GM20000 (cell line): ENCODE results near the gene MAP2K5.

Experiments
- DNase-seq: peaks from one replicate; pipeline ENCODE4 v3.0.0; 2012; ENCODE audit warnings: low spot score
- CTCF ChIP-seq: IDR thresholded peaks from 2 replicates; pipeline ENCODE4 v1.5.1; 2012; ENCODE audit warnings: mild to moderate bottlenecking, control low read depth; ENCODE audit errors: extremely low read depth, missing control alignments

MAP2K5 gene

GRCh38 chr15:67782691-67782991 is 240.1 kb downstream of the MAP2K5 start:
- DNase-seq = no peak
- TF ChIP-seq CTCF = no peak

- peak; percentile 38 for DNase-seq
These were observed 240.8 kb downstream of the MAP2K5 start for GRCh38 chr15:67783303-67783702.

DNA sequence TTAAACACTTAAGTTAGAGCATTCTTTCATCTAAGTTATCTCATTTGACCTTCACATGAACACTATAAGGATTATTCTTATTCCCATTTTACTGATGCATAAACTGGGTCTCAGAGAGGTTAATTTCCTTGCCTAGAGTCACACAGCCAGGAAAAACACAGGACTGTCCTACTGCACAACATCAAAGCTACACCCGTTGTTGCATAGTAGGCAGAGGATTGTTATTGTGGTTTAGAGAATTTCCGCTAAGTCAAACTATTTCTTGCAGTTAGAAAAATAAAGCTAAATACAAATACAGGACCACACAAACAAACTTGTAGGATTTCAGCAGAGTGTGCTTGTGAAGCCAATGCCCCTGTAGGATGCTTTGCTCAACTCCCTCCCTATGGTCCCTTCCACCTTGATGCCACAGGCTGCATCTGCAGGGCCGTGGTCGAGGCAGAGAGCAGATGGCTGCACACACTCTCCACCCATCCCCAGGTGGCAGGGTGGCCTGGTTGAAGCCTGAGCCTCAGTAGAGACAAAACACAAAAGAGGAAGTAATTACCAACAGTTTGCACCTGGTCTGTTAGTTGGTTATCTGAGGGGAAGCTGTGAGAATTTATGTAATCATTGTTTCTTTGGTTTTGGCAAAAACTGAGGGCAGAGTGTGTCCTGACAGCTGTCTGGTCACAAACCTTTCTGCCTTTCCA is 241.7 kb downstream of the MAP2K5 start:
- no peak for TF ChIP-seq CTCF
- DNase-seq = peak; percentile 65

More at GRCh38 chr15:67783303-67783702, 240.8 kb downstream of the MAP2K5 start:
- TF ChIP-seq CTCF = peak; percentile 19

GRCh38 chr15:67784856-67785430 is 242.4 kb downstream of the MAP2K5 start:
- no peak for TF ChIP-seq CTCF
- DNase-seq = no peak

DNA sequence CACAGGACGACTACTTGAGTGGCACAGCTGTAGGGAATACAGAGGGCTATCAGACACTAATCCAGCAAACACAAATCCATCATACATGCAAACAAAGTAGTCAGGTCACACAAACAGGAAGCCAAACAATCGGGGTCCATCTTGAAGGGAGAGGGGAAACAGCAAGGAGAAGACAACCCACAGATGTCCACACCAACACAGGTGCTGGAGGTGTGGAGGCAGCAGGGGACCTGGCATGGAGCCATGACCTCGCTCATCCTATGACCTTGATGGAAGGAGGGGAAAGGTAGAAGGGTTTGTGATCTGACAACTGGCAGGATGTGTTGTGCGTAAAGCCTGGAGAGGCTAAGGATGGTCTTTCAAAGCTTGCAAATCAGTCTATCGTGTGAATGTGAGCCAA is 242.9 kb downstream of the MAP2K5 start:
- TF ChIP-seq CTCF = no peak
- no peak for DNase-seq

DNA sequence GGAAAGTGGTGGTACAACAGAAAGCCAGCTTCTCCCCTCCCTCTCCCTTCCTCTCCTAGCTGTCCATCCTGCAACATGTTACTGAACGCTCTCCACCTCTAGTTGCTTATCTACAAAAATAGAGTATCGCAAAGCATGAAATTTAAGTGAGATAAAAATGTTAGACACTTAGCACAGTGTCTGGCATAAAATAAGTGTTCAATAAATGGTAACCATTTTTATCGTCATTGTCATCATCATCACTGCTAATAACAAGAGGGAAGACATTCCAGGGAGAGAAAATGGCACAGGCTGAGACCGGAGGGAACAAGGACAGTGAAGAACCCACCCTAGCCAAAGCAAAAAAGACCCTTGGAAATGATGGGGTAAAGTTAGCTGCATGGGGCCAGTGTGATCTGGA is 244.1 kb downstream of the MAP2K5 start:
- DNase-seq = no peak
- no peak for TF ChIP-seq CTCF

DNA sequence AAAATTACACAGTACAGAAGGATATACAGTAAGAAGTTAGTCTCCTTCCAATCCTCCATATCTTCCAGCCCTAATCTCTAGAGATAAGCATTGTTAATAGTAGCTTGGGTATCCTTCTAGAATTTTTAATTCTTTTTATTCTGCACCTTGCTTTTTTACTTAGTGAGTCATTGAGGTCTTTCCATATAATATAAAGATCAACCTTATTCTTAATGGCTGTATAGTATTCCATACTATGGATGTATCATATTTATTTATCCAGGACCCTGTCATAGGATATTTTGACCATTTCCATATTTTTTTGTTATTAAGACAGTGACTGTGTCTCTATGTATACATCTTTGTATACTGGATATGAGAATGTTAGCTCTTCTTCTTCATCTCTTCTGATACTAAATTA is 246.5 kb downstream of the MAP2K5 start:
- TF ChIP-seq CTCF = no peak
- DNase-seq = no peak
